ENCODE data around the gene ZNF827.

ZNF827 gene

DNA sequence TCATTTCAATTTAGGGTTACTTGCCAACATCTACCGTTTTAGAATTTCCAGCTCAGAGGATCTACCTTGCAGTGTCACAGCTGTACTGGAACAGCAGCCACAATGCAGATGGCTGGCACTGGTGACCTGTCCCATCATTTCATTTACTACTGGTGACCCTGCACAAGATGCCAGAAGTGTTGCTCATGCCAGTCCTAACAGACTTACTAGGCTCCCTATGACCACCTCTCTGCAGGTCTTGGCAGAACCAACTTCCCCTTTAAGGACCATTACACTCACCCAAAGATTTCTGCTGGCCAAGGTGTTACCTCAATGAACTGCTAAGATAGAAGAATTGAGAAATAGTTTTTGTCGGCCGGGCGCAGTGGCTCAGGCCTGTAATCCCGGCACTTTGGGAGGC is 151.8 kb downstream of the ZNF827 start:
- ATAC-seq (ENCODE audit: low read depth), result no peak
- no peak for DNase-seq (ENCODE audit: low spot score)
- H3K4me1 ChIP-seq (ENCODE audit: insufficient read depth, poor library complexity, severe bottlenecking), result no peaks in the 10 kb centered on the region
- H3K27me3 ChIP-seq (ENCODE audit: insufficient read depth, poor library complexity, severe bottlenecking), result no peaks in the 10 kb centered on the region
- H3K4me3 ChIP-seq (ENCODE audit: severe bottlenecking), result no peak overlapping the region
- no peak overlapping the region for H3K27ac ChIP-seq (ENCODE audit: poor library complexity, severe bottlenecking)
- no peaks in the 10 kb centered on the region for H3K36me3 ChIP-seq (ENCODE audit: low read depth)
- TF ChIP-seq CTCF (IDR thresholded peaks at IDR 0.05; ENCODE audit: poor library complexity, severe bottlenecking), result no peak
- H3K9me3 ChIP-seq (ENCODE audit: severe bottlenecking), result no peaks in the 10 kb centered on the region

DNA sequence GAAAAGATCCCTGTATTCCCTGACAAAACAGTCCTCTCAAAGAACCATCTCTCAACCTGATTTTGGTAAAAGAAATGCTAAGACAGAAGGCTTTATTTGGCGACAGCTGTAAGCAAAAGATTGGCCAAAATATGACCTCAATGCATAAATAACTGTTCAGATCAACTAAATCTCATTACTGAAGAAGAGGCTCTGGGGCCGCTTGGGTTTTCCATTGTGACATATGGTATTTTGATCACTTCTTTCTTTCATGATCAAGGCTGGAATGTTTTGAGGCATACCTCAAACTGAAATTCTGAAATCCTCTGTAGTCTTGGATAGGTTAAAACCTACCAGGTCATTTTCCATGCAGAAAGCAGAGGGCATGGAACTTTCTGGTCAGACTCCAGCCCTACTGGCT is 152.4 kb downstream of the ZNF827 start:
- Histone ChIP-seq H3K36me3 (ENCODE audit: low read depth) (no peaks in the 10 kb centered on the region), H3K27me3 (ENCODE audit: insufficient read depth, poor library complexity, severe bottlenecking) (no peaks in the 10 kb centered on the region), H3K9me3 (ENCODE audit: severe bottlenecking) (no peaks in the 10 kb centered on the region), H3K4me1 (ENCODE audit: insufficient read depth, poor library complexity, severe bottlenecking) (no peaks in the 10 kb centered on the region), H3K4me3 (ENCODE audit: severe bottlenecking) (no peak overlapping the region), H3K27ac (ENCODE audit: poor library complexity, severe bottlenecking) (no peak overlapping the region)
- no peak for ATAC-seq (ENCODE audit: low read depth)
- DNase-seq (ENCODE audit: low spot score), result no peak
- TF ChIP-seq CTCF (IDR thresholded peaks at IDR 0.05; ENCODE audit: poor library complexity, severe bottlenecking), result no peak

DNA sequence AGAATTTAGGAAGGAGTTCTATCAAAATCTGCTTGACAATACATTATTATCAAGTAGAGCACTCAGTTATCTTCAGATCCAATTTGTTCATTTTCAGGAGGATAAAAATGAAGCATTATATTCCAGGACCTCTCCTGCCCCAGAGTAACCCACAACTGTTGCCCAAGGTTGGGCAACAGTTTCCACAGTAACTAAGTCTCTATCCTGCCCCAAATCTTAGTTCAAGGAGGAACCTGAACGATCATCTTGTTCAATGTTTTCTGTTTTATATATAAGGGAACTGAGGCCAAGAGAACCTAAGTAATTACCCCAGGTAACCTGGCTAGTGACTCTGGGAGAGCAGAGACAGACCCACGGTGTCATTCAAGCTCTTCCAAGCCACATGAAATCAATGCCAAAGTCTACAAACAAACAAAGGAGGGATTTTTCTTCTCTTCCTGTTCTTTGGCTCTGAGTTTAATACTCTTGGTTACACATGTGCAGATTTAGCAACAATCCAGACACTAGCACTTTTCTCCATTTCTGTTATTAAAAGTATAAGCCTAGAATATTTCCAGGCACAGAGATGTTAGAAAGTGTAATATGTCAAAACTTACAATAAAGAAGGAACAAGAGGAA is 153.1 kb downstream of the ZNF827 start:
- no peaks in the 10 kb centered on the region for H3K9me3 ChIP-seq (ENCODE audit: severe bottlenecking)
- ATAC-seq (ENCODE audit: low read depth) (no peak), DNase-seq (ENCODE audit: low spot score) (no peak)
- no peak overlapping the region for H3K4me3 ChIP-seq (ENCODE audit: severe bottlenecking)
- H3K36me3 ChIP-seq (ENCODE audit: low read depth), result no peaks in the 10 kb centered on the region
- no peaks in the 10 kb centered on the region for H3K4me1 ChIP-seq (ENCODE audit: insufficient read depth, poor library complexity, severe bottlenecking)
- H3K27me3 ChIP-seq (ENCODE audit: insufficient read depth, poor library complexity, severe bottlenecking), result no peaks in the 10 kb centered on the region
- no peak for TF ChIP-seq CTCF (IDR thresholded peaks at IDR 0.05; ENCODE audit: poor library complexity, severe bottlenecking)
- H3K27ac ChIP-seq (ENCODE audit: poor library complexity, severe bottlenecking), result no peak overlapping the region

GRCh38 chr4:145784036-145784435 is 154.6 kb downstream of the ZNF827 start:
- no peak for TF ChIP-seq CTCF (IDR thresholded peaks at IDR 0.05; ENCODE audit: poor library complexity, severe bottlenecking)
- Histone ChIP-seq H3K9me3 (ENCODE audit: severe bottlenecking) (no peaks in the 10 kb centered on the region), H3K27me3 (ENCODE audit: insufficient read depth, poor library complexity, severe bottlenecking) (no peaks in the 10 kb centered on the region), H3K4me1 (ENCODE audit: insufficient read depth, poor library complexity, severe bottlenecking) (no peaks in the 10 kb centered on the region), H3K27ac (ENCODE audit: poor library complexity, severe bottlenecking) (no peak overlapping the region), H3K36me3 (ENCODE audit: low read depth) (no peaks in the 10 kb centered on the region), H3K4me3 (ENCODE audit: severe bottlenecking) (no peak overlapping the region)
- no peak for DNase-seq (ENCODE audit: low spot score)
- ATAC-seq (ENCODE audit: low read depth), result no peak

GRCh38 chr4:145782756-145783155 is 155.9 kb downstream of the ZNF827 start:
- H3K4me1 ChIP-seq (ENCODE audit: insufficient read depth, poor library complexity, severe bottlenecking), result no peaks in the 10 kb centered on the region
- no peak for TF ChIP-seq CTCF (IDR thresholded peaks at IDR 0.05; ENCODE audit: poor library complexity, severe bottlenecking)
- no peaks in the 10 kb centered on the region for H3K36me3 ChIP-seq (ENCODE audit: low read depth)
- H3K9me3 ChIP-seq (ENCODE audit: severe bottlenecking), result no peaks in the 10 kb centered on the region
- no peak overlapping the region for H3K4me3 ChIP-seq (ENCODE audit: severe bottlenecking)
- ATAC-seq (ENCODE audit: low read depth) (no peak), DNase-seq (ENCODE audit: low spot score) (no peak)
- no peak overlapping the region for H3K27ac ChIP-seq (ENCODE audit: poor library complexity, severe bottlenecking)
- no peaks in the 10 kb centered on the region for H3K27me3 ChIP-seq (ENCODE audit: insufficient read depth, poor library complexity, severe bottlenecking)

Data from RWPE2 (cell line).